Lung microvascular endothelial cell (primary cell): Measurements from ENCODE around the gene NXPH1. TPM values are rescaled to one million over a fixed set of nuclear protein-coding genes. Genes with fewer than 3 reads are reported as not detected.

Experiments used
- total RNA-seq: library from RNA; depleted of rRNA; stranded (reverse); fragments of >200 nt; gene quantifications from 2 replicates; pipeline ENCODE4 v1.2.1, GENCODE V29; 2014

Gene NXPH1
- total RNA-seq, 1 donor from 2014 or later = not detected

Other genes with a start within 250 kb of the NXPH1 start
- 21.4 and 28.4 TPM in 2 replicates for gene ICA1, start 171.4 kb upstream of the NXPH1 start, total RNA-seq